ENCODE results near the gene L3HYPDH. TPM values are rescaled to one million over a fixed set of nuclear protein-coding genes. Genes with fewer than 3 reads are reported as not detected.

The L3HYPDH gene
- total and polyA plus RNA-seq, 2 of the 13 experiments (the other 11 are each of a cell fraction or from before 2014, with no cell fraction given) = 30.5 to 36.6 TPM

DNA sequence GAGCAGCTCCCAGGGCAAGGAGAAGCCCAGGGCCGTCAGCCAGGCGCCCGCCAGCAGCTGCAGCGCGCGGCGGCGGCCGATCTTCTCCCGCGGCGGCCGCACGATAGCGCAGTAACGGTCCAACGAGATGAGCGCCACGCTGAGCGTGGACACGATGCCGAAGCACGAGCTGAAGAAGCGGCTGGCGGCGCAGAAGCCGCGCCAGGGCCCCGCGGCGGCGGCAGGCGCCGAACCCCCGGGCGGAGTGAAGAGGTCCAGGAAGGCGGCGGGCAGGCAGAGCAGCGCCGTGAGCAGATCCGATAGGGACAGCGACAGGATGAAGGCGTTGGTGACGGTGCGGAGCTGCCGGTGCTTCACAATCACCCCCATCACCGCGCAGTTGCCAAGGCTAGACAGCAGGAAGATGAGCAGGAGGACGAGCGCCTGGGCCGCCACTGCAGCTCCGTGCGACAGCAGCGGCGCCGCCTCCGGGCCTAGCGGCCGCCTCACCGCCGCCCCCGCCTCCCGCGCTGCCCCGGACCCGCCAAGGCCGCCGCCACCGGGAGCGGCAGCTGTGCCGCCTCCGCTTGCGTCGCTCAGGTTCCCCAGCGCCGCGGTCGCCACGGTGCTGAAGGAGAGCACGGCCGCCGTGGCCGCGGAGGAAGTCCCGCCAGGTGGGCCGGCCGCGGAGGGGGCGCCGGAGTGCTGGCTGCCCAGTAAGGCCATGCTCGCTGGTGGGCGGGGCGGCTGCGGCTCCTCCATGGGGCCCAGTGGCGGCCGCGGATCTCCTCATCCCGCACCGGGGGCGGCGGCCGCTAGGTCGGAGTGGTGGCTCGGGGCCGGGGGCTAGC lies 19.5 kb downstream of the L3HYPDH start (continued):
- TF ChIP-seq, protein P1, sequence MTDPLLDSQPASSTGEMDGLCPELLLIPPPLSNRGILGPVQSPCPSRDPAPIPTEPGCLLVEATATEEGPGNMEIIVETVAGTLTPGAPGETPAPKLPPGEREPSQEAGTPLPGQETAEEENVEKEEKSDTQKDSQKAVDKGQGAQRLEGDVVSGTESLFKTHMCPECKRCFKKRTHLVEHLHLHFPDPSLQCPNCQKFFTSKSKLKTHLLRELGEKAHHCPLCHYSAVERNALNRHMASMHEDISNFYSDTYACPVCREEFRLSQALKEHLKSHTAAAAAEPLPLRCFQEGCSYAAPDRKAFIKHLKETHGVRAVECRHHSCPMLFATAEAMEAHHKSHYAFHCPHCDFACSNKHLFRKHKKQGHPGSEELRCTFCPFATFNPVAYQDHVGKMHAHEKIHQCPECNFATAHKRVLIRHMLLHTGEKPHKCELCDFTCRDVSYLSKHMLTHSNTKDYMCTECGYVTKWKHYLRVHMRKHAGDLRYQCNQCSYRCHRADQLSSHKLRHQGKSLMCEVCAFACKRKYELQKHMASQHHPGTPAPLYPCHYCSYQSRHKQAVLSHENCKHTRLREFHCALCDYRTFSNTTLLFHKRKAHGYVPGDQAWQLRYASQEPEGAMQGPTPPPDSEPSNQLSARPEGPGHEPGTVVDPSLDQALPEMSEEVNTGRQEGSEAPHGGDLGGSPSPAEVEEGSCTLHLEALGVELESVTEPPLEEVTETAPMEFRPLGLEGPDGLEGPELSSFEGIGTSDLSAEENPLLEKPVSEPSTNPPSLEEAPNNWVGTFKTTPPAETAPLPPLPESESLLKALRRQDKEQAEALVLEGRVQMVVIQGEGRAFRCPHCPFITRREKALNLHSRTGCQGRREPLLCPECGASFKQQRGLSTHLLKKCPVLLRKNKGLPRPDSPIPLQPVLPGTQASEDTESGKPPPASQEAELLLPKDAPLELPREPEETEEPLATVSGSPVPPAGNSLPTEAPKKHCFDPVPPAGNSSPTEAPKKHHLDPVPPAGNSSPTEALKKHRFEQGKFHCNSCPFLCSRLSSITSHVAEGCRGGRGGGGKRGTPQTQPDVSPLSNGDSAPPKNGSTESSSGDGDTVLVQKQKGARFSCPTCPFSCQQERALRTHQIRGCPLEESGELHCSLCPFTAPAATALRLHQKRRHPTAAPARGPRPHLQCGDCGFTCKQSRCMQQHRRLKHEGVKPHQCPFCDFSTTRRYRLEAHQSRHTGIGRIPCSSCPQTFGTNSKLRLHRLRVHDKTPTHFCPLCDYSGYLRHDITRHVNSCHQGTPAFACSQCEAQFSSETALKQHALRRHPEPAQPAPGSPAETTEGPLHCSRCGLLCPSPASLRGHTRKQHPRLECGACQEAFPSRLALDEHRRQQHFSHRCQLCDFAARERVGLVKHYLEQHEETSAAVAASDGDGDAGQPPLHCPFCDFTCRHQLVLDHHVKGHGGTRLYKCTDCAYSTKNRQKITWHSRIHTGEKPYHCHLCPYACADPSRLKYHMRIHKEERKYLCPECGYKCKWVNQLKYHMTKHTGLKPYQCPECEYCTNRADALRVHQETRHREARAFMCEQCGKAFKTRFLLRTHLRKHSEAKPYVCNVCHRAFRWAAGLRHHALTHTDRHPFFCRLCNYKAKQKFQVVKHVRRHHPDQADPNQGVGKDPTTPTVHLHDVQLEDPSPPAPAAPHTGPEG (CRISPR knock-in tag; IDR thresholded peaks at IDR 0.05) = no peak
- TF ChIP-seq POLR2G (IDR thresholded peaks at IDR 0.05; ENCODE audit: low read depth, low read length) = peak; percentile 22; the same call in 1 of the 2 replicates
- no peak for TF ChIP-seq ZNF891 (CRISPR knock-in tag; IDR thresholded peaks at IDR 0.05)
- no peak for TF ChIP-seq TOE1 (CRISPR knock-in tag; IDR thresholded peaks at IDR 0.05)
- no peak for TF ChIP-seq HOXA9 (CRISPR knock-in tag; IDR thresholded peaks at IDR 0.05; ENCODE audit: borderline replicate concordance)
- TF ChIP-seq CAMTA2 (CRISPR knock-in tag; IDR thresholded peaks at IDR 0.05; ENCODE audit: borderline replicate concordance) = no peak
- TF ChIP-seq SIN3A (IDR thresholded peaks at IDR 0.05; ENCODE audit: borderline replicate concordance, low read depth, low read length) = no peak; the same call in 1 of the 2 replicates
- no peak for TF ChIP-seq PCBP1 (IDR thresholded peaks at IDR 0.05; ENCODE audit: borderline replicate concordance, low read depth, low read length)
- no peak for TF ChIP-seq DPF2 (CRISPR knock-in tag; IDR thresholded peaks at IDR 0.05; ENCODE audit: borderline replicate concordance, low read depth)
- no peak; the same call in 1 of the 2 replicates for TF ChIP-seq ZNF558 (CRISPR knock-in tag; IDR thresholded peaks at IDR 0.05; ENCODE audit: borderline replicate concordance)
- no peak for TF ChIP-seq ZNF660 (CRISPR knock-in tag; IDR thresholded peaks at IDR 0.05; ENCODE audit: borderline replicate concordance, low read depth)
- TF ChIP-seq ZBTB7B (CRISPR knock-in tag; IDR thresholded peaks at IDR 0.05) = no peak
- TF ChIP-seq, protein P2, sequence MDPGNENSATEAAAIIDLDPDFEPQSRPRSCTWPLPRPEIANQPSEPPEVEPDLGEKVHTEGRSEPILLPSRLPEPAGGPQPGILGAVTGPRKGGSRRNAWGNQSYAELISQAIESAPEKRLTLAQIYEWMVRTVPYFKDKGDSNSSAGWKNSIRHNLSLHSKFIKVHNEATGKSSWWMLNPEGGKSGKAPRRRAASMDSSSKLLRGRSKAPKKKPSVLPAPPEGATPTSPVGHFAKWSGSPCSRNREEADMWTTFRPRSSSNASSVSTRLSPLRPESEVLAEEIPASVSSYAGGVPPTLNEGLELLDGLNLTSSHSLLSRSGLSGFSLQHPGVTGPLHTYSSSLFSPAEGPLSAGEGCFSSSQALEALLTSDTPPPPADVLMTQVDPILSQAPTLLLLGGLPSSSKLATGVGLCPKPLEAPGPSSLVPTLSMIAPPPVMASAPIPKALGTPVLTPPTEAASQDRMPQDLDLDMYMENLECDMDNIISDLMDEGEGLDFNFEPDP (CRISPR knock-in tag; conservative IDR thresholded peaks at IDR 0.05) = no peak
- TF ChIP-seq, protein P3, sequence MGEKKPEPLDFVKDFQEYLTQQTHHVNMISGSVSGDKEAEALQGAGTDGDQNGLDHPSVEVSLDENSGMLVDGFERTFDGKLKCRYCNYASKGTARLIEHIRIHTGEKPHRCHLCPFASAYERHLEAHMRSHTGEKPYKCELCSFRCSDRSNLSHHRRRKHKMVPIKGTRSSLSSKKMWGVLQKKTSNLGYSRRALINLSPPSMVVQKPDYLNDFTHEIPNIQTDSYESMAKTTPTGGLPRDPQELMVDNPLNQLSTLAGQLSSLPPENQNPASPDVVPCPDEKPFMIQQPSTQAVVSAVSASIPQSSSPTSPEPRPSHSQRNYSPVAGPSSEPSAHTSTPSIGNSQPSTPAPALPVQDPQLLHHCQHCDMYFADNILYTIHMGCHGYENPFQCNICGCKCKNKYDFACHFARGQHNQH (CRISPR knock-in tag; IDR thresholded peaks at IDR 0.05) = no peak
- TF ChIP-seq, protein P4, sequence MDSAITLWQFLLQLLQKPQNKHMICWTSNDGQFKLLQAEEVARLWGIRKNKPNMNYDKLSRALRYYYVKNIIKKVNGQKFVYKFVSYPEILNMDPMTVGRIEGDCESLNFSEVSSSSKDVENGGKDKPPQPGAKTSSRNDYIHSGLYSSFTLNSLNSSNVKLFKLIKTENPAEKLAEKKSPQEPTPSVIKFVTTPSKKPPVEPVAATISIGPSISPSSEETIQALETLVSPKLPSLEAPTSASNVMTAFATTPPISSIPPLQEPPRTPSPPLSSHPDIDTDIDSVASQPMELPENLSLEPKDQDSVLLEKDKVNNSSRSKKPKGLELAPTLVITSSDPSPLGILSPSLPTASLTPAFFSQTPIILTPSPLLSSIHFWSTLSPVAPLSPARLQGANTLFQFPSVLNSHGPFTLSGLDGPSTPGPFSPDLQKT (CRISPR knock-in tag; IDR thresholded peaks at IDR 0.05; ENCODE audit: borderline replicate concordance) = no peak
- TF ChIP-seq ATF7 (IDR thresholded peaks at IDR 0.05) = no peak
- TF ChIP-seq ATF7 (CRISPR knock-in tag; IDR thresholded peaks at IDR 0.05) = no peak
- no peak; the same call in 1 of the 2 replicates for TF ChIP-seq HDAC1 (CRISPR knock-in tag; IDR thresholded peaks at IDR 0.05)
- no peak for TF ChIP-seq NPAS2 (CRISPR knock-in tag; IDR thresholded peaks at IDR 0.05; ENCODE audit: borderline replicate concordance)
- no peak for TF ChIP-seq MAF1 (CRISPR knock-in tag; IDR thresholded peaks at IDR 0.05; ENCODE audit: borderline replicate concordance)
